Fibroblast of upper back skin (primary cell): Measurements from ENCODE around the gene KRTAP5-3.
"Not testable (repeated sequence)": the region's sequence is repeated elsewhere in the genome, so short reads cannot be mapped to it uniquely, and the experiment has no call there.

Experiments
- DNase-seq: peaks from one replicate; pipeline ENCODE4 v3.0.0-alpha.2; 2013

Gene KRTAP5-3

DNA sequence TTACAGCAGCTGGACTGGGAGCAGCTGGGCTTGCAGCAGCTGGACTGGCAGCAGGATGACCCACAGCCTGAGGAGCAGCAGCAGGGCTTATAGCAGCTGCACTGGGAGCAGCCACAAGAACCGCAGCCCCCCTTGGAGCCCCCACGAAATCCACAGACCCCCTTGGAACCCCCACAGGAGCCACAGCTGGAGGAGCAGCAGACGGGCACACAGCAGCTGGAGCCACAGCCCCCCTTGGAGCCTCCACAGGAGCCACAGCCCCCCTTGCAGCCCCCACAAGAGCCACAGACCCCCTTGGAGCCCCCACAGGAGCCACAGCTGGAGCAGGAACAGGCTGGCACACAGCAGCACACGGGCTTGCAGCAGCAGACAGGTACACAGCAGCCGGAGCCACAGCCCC, 362 bp downstream of the KRTAP5-3 start:
- DNase-seq: not testable (repeated sequence)

- not testable (repeated sequence) for DNase-seq
Observed at GRCh38 chr11:1607156-1607845, 962 bp downstream of the KRTAP5-3 start.

DNA sequence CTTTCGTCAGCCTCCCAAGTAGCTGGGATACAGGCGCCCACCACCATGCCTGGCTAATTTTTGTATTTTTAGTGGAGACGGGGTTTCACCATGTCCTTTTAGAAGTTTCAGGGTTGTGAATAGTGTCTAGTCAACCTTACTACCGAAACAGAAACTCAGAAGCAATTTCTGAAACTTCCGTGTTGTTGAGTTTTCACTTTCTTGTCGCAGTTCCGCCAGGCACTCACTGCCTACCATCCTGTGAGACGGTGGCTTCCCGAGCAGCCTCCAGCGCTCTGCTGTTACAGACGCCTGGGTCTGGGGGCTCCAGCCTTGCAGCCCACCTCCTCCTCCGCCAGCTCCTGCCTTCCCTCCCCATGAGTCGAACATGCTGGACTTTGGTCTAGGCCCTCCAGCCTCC, 2.3 kb downstream of the KRTAP5-3 start:
- DNase-seq: not testable (repeated sequence)

DNA sequence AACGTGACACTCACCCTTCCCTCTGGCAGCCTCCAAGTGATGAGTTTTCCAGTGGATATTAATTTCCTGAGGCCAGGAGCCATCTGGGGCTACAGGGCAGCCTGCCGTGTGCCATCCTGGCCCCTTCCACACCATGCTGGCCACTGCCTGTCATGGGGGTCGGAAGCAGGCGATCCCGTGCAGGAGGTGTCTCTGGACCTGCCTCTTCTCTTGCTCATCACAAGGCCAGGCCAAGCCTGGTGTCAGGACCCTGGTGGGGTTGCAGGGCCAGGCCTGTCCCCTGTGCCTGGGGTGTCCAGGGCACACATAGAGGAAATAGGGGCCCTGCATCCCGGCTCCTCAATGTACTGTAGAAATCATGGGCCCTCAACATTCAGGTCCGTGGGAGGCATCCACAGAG, 3.6 kb downstream of the KRTAP5-3 start:
- DNase-seq: no peak

- no peak for DNase-seq
Observed at GRCh38 chr11:1604181-1604580, 4.1 kb downstream of the KRTAP5-3 start.

GRCh38 chr11:1603629-1604028, 4.6 kb downstream of the KRTAP5-3 start:
- DNase-seq: no peak

- DNase-seq: not testable (repeated sequence)
Observed at GRCh38 chr11:1601663-1602062, 6.6 kb downstream of the KRTAP5-3 start.

- DNase-seq: no peak
Observed at GRCh38 chr11:1600626-1601025, 7.6 kb downstream of the KRTAP5-3 start.

DNA sequence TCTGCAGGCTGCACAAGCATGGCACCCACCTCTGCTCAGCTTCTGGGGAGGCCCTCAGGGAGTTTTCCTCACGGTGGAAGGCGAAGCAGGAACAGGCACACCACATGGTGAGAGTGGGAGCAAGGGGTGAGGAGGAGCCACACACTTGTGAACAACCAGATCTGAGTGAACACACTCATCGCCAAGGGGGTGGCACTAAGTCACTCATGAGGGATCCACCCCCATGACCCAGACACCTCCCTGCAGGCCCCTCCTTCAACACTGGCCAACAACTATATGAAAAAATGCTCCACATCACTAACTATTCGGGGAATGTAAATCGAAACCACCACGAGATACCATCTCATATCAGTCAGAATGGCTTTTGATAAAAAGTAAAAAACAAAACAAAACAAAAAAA, 9.4 kb downstream of the KRTAP5-3 start:
- no peak for DNase-seq

- not testable (repeated sequence) for DNase-seq
Observed at GRCh38 chr11:1598406-1598805, 9.9 kb downstream of the KRTAP5-3 start.

DNA sequence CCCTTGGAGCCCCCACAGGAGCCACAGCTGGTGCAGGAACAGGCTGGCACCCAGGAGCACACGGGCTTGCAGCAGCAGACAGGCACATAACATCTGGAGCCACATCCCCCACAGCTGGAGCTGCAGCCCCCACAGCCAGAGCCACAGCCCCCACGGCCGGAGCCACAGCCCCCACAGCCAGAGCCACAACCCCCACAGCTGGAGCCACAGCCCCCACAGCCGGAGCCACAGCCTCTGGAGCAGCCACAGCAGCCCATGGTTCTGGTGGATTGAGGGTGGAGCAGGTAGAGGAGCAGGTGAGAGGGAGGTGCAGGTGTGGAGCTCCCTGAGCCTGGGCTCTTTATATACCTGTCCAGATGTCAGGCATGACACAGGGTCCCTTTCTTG, 10.3 kb downstream of the KRTAP5-3 start, which contains the start of gene KRTAP5-2:
Gene KRTAP5-2 (minus strand): TSS at position 301 of the 387 bp plus-strand sequence. CDS start 44 bp downstream, at position 257.
- DNase-seq: no peak

DNA sequence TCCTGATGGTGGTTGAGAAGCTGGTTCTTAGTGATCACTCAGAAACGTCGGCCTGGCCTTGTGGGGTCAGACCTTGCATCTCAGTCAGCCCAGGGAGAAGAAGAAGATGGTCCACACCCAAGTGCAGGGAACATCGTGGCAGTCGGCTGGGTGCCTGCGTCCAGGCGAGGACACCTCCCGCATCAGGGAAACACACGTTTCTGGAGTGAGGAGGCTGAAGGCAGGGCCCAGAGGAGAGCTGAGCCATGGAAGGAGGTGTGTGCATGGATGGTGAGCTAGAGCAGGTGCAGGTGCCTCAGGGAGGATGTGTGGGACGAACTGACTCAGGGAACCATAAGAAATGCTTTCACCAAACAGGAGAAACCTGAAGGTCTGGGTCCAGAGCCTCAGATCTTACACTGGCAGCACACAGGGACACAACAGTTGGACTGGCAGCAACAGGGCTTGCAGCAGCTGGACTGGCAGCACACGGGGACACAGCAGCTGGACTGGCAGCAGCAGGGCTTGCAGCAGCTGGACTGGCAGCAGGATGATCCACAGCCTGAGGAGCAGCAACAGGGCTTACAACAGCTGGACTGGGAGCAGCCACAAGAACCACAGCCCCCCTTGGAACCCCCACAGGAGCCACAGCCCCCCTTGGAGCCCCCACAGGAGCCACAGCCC, 10.8 kb downstream of the KRTAP5-3 start:
- no peak for DNase-seq

DNA sequence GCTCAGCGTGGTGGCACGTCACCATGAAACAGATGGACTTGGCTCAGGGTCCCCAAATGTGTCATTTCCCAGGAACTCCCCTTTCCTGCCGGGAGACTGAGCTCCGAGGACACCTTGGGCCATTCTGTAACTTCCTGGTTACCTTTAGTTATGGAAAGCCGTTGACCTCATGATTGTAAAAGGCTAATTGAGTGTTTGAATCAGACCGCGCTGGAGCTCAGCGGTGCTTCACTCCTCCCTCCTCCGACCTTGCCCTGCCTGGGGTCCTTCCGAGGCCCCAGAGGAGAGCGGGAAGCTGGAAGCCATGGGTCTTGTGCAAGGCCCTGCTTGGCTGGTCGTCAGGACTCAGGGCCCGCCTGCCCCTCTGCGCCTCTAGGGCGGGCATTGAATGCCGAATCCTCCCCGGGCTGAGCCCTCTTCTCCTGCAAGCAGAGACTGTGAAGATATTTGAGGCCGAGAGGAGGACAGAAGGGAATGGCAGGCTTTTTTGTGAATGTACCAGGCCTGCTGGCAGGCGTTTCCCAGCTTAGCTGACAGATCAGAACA, 11.6 kb downstream of the KRTAP5-3 start:
- not testable (repeated sequence) for DNase-seq

DNA sequence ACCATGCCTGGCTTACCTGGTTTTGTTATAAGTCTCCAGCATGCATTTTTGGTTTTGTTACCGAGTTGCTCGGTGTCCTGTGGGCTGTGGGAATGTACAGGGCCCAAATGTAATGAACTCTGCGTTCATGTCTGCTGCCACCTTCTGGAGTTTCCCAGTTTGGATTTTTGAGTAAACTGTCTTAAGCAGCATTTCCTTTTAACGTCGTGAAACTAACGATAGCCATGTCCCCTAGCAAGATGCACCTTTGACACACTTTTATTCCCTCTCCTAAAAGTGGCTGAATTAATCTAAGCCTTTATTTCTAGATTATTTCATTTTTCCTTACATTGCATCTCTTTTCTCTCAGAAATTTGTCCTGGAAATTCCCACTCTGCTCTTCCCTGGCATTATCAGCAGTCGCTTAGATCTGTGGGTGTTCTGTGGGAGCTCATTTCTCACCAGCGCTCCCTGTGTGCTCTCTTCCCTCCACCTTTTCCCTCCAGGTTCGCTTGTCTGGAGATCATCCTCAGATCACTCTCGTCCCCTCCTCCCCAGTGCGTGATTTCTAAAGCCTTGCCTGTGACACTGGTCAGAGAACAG, 12.2 kb downstream of the KRTAP5-3 start:
- DNase-seq: not testable (repeated sequence)

- DNase-seq: no peak
Observed at GRCh38 chr11:1592628-1593027, 15.6 kb downstream of the KRTAP5-3 start.

GRCh38 chr11:1589996-1590395, 18.3 kb downstream of the KRTAP5-3 start:
- DNase-seq: no peak

- not testable (repeated sequence) for DNase-seq
Observed at GRCh38 chr11:1589191-1589963, 18.9 kb downstream of the KRTAP5-3 start.

- DNase-seq: no peak
Observed at GRCh38 chr11:1586699-1587098, 21.6 kb downstream of the KRTAP5-3 start.

- DNase-seq: not testable (repeated sequence)
Observed at GRCh38 chr11:1584661-1585370, 23.4 kb downstream of the KRTAP5-3 start, which contains the start of gene KRTAP5-1. TSS of gene KRTAP5-1 (minus strand) at chr11:1585283. CDS start at chr11:1585249, 34 bp downstream.

DNA sequence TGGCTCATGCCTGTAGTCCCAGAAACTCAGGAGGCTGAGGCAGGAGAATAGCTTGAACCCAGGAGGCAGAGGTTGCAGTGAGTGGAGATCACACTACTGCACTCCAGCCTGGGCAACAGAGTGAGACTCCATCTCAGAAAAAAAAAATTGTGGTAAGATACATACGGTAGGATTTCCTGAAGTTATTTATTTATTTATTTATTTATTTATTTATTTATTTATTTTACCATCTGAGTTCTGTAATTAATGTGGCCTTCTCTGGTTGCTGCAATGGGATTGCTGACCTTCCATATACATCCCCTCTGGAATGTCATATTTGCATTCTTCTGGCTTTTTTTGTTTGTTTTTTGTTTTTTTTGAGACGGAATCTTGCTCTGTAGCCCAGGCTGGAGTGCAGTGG, 25.4 kb downstream of the KRTAP5-3 start:
- not testable (repeated sequence) for DNase-seq

GRCh38 chr11:1581976-1582375, 26.3 kb downstream of the KRTAP5-3 start:
- no peak for DNase-seq

- no peak for DNase-seq
Observed at GRCh38 chr11:1576825-1577224, 31.4 kb downstream of the KRTAP5-3 start.
